Type B pancreatic cell (in vitro differentiated cells): ENCODE results near the gene GDPD5. TPM values are rescaled to one million over a fixed set of nuclear protein-coding genes. Genes with fewer than 3 reads are reported as not detected.

Source experiments
- DNase-seq: peaks from one replicate; pipeline ENCODE4 v3.0.0; 2021; ENCODE audit warnings: mixed read lengths; ENCODE audit not compliant: unreplicated experiment; ENCODE audit errors: extremely low spot score
- H3K27ac Mint-ChIP-seq: 2 replicates; pipeline ENCODE4 v1.8.0; 2021; ENCODE audit warnings: mild to moderate bottlenecking, mixed read lengths
- H3K27me3 Mint-ChIP-seq: 2 replicates; pipeline ENCODE4 v1.8.0; 2021; ENCODE audit warnings: mixed read lengths
- H3K36me3 Mint-ChIP-seq: 2 replicates; pipeline ENCODE4 v1.8.0; 2021; ENCODE audit warnings: mixed read lengths
- H3K4me1 Mint-ChIP-seq: one replicate; pipeline ENCODE4 v1.8.0; 2021; ENCODE audit warnings: mixed read lengths; ENCODE audit not compliant: unreplicated experiment
- H3K4me3 Mint-ChIP-seq: 2 replicates; pipeline ENCODE4 v1.8.0; 2021; ENCODE audit warnings: mild to moderate bottlenecking, mixed read lengths
- H3K9me3 Mint-ChIP-seq: 2 replicates; pipeline ENCODE4 v1.8.0; 2021; ENCODE audit warnings: mixed read lengths
- CTCF ChIP-seq: fragments of 200-600 bp; sonication (generic); conservative IDR thresholded peaks from 2 replicates; pipeline ENCODE4 v1.5.0; 2021; ENCODE audit warnings: antibody characterized with exemption, mild to moderate bottlenecking
- total RNA-seq: library from RNA; stranded (reverse); gene quantifications from 2 replicates; pipeline ENCODE4 v1.2.1, GENCODE V29; 2021; ENCODE audit warnings: low replicate concordance

The GDPD5 gene
- total RNA-seq, 1 donor from 2014 or later, result 11.3 TPM

- H3K36me3 Mint-ChIP-seq, result no peaks in the 10 kb centered on the region
- peaks cover 8% of the 10 kb centered on the region for H3K4me1 Mint-ChIP-seq
- no peak for DNase-seq
- TF ChIP-seq CTCF, result no peak
- H3K9me3 Mint-ChIP-seq, result no peaks in the 10 kb centered on the region
- H3K4me3 Mint-ChIP-seq, result no peak overlapping the region
- no peaks in the 10 kb centered on the region for H3K27me3 Mint-ChIP-seq
- H3K27ac Mint-ChIP-seq, result no peak overlapping the region
These were observed 23.0 kb upstream of the GDPD5 start for GRCh38 chr11:75548595-75549272.

- H3K36me3 Mint-ChIP-seq, result no peaks in the 10 kb centered on the region
- H3K27me3 Mint-ChIP-seq, result no peaks in the 10 kb centered on the region
- H3K27ac Mint-ChIP-seq, result peak overlapping the region; percentile 80
- peak overlapping the region; percentile 15 for H3K4me3 Mint-ChIP-seq
- peak; percentile 96 for TF ChIP-seq CTCF
- H3K9me3 Mint-ChIP-seq, result no peaks in the 10 kb centered on the region
- peak; percentile 80 for DNase-seq
- H3K4me1 Mint-ChIP-seq, result peaks cover 8% of the 10 kb centered on the region
These were observed 21.9 kb upstream of the GDPD5 start for GRCh38 chr11:75547617-75548058.

- peaks cover 8% of the 10 kb centered on the region for H3K4me1 Mint-ChIP-seq
- no peak overlapping the region for H3K27ac Mint-ChIP-seq
- no peaks in the 10 kb centered on the region for H3K9me3 Mint-ChIP-seq
These were observed 21.4 kb upstream of the GDPD5 start for GRCh38 chr11:75547177-75547576.

GRCh38 chr11:75543806-75544205, 18.1 kb upstream of the GDPD5 start:
- DNase-seq, result no peak
- H3K4me1 Mint-ChIP-seq, result peaks cover 13% of the 10 kb centered on the region
- H3K27me3 Mint-ChIP-seq, result no peaks in the 10 kb centered on the region
- no peak for TF ChIP-seq CTCF
- no peaks in the 10 kb centered on the region for H3K36me3 Mint-ChIP-seq
- H3K4me3 Mint-ChIP-seq, result no peak overlapping the region
- no peaks in the 10 kb centered on the region for H3K9me3 Mint-ChIP-seq
- no peak overlapping the region for H3K27ac Mint-ChIP-seq

More at GRCh38 chr11:75547177-75547576, 21.4 kb upstream of the GDPD5 start:
- no peak for TF ChIP-seq CTCF
- Mint-ChIP-seq H3K4me3 (no peak overlapping the region), H3K27me3 (no peaks in the 10 kb centered on the region), H3K36me3 (no peaks in the 10 kb centered on the region)
- no peak for DNase-seq

GRCh38 chr11:75542088-75542438, 16.3 kb upstream of the GDPD5 start:
- Mint-ChIP-seq H3K4me1 (peaks cover 15% of the 10 kb centered on the region), H3K36me3 (no peaks in the 10 kb centered on the region), H3K9me3 (no peaks in the 10 kb centered on the region), H3K27me3 (no peaks in the 10 kb centered on the region), H3K4me3 (no peak overlapping the region), H3K27ac (no peak overlapping the region)
- DNase-seq, result no peak
- TF ChIP-seq CTCF, result no peak
